GM12891 (cell line): ENCODE results near the gene RAC2.

Source experiments
- DNase-seq: peaks from one replicate; pipeline ENCODE4 v3.0.0; 2011; ENCODE audit warnings: low spot score; ENCODE audit not compliant: insufficient read length
- FAIRE-seq: peaks from 2 replicates; lab custom pipeline; 2011; peaks lifted over from hg19 to GRCh38; lab: Jason Lieb, UNC
- PAX5 ChIP-seq: IDR thresholded peaks from 2 replicates; pipeline ENCODE4 v1.6.1; 2011; ENCODE audit warnings: low read length, moderate library complexity, mild to moderate bottlenecking; ENCODE audit not compliant: insufficient read depth, severe bottlenecking
- POLR2A ChIP-seq: IDR thresholded peaks from 2 replicates; pipeline ENCODE4 v1.6.1; 2011; ENCODE audit warnings: low read depth, low read length, control low read depth
- POLR2AphosphoS5 ChIP-seq: IDR thresholded peaks from 2 replicates; pipeline ENCODE4 v1.6.1; 2011; ENCODE audit warnings: low read depth, low read length, control low read depth
- POU2F2 ChIP-seq: IDR thresholded peaks from 2 replicates; pipeline ENCODE4 v1.6.1; 2011; ENCODE audit warnings: low read depth, mild to moderate bottlenecking, control low read depth, low read length, moderate library complexity
- SPI1 ChIP-seq: IDR thresholded peaks from 2 replicates; pipeline ENCODE4 v1.6.1; 2011; ENCODE audit warnings: low read depth, low read length, control low read depth
- TAF1 ChIP-seq: IDR thresholded peaks from 2 replicates; pipeline ENCODE4 v1.6.1; 2011; ENCODE audit warnings: low read depth, low read length, control low read depth

The RAC2 gene

DNA sequence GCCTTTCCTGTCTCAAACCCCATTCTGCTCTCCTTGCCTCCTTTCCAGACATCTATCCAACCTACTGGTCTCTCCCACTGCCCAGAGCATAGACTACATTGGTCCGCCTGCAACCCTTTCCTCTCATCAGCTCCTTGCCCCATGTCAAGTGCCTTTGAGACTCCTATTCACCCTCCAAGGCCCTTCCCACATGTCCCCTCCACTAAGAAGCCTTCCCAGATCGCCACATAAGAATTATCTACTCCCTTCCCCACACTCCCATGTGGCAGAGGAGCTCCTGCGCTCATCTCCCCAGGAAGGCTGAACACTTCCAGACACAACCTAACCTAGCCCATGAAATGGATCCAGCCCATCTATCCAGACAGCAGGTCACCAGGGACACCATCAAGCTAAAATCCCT, 66.3 kb downstream of the RAC2 start:
- TF ChIP-seq POLR2A, result no peak
- TF ChIP-seq SPI1, result no peak
- no peak for TF ChIP-seq POU2F2
- TF ChIP-seq POLR2AphosphoS5, result no peak
- no peak for TF ChIP-seq TAF1
- no peak for TF ChIP-seq PAX5
- no peak for DNase-seq
- FAIRE-seq, result no peak

DNA sequence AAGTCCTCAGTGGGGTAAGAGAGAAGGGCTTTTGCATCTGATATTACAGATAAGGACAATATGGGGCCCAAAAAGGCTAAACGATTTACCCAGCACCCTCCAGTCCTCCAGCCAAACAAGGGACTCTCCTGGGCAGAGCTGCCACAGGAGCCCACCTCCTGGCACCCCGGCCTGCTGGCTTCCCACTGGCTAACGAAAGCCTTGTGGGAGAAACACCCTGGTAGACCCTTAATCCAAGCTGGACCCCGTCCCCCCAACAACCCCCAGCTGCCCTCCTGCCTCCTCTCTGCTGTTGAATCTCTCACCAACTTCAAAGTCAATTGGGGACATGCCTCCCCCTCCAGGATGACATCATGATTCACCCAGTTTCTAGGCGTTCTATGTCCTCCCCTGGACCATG, 66.8 kb downstream of the RAC2 start:
- TF ChIP-seq TAF1 (no peak), POU2F2 (no peak), PAX5 (no peak), POLR2AphosphoS5 (no peak), SPI1 (no peak), POLR2A (no peak)
- FAIRE-seq, result no peak

DNA sequence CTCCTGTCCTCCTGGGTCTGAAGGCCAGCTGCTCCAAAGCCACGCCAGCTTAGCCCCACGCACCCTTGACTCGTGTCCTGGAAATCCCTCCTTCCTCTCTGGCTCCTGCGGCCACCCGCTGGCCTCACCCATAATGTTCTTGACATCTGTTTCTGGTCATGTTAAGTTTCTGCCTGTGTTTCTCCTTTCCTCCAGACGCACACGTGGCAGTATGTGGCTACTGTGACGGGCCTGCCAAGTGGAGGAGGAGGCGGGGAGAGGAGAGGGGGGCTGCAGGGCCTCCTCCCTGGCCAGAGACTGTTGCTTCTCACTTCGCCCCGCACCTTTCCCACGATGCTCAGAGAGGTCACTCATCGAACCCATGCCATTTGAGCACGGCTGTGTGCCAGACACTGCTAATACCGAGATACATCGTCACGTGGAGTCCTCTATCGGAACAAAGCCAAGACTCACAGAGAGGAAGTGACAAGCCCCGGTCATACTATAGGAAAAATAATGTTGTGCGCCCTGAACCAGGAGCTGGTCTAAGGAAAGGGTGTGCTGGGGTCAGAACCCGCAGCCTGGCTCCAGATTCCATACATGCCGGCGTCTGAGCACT, 67.5 kb downstream of the RAC2 start:
- FAIRE-seq (peak; percentile 90), DNase-seq (no peak)

More for the DNA sequence above, 66.8 kb downstream of the RAC2 start:
- no peak for DNase-seq

DNA sequence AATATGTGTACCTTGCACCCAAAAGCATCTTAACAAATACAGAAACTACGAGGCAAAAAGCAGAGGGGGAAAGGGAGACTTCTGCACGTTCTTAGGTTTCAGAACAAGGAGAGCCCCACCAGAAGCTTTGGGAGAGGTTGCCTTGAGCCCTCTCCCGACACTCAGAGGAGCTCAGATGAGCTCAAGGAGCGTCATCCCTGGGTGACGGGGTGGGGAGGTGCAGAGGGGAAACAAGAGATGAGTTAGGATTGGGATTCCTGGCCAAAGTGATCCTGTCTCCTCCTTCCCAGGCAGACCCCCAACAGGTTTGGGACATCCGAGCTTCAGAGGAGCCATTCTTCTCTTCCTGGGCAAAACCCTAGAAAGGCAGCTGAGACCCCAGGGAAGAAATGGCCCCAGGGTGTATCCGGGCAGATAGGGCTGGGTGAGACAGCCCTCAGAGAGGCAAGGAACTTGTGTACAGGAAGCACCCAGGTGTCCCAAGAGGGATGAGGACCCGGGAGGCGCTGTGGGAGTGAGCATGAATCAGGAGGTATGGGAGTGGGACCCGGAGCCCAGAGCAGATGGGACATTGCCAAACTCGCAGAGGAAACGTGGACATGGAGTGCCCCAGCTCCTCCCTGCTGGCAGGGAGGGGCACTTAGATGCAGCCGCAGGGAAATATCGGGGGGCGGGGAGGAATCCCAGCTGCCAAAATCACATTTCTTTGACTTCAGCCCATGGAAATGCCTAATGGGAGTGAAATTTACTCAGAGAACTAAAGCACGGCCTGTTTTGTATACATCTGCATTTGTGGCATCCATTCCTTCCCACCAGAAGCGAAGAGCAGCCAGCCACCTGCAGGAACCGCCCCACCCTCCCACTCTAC, 68.4 kb downstream of the RAC2 start:
- TF ChIP-seq POU2F2 (no peak), PAX5 (no peak), POLR2A (no peak), SPI1 (no peak)
- DNase-seq (no peak), FAIRE-seq (no peak)

More for the DNA sequence above, 67.5 kb downstream of the RAC2 start:
- no peak for TF ChIP-seq TAF1
- TF ChIP-seq SPI1, result peak; percentile 79
